Upper lobe of left lung (tissue), 6 donors: Measurements from ENCODE around the gene PRIM2. TPM values are rescaled to one million over a fixed set of nuclear protein-coding genes. Genes with fewer than 3 reads are reported as not detected.

Experiments
- ATAC-seq, 2 donors: fragments of 200-7000 bp; cut with Tn5 transposase; one replicate each; pipeline ENCODE4 v1.9.1; 2022; ENCODE audit warnings: mild to moderate bottlenecking in 2 of 2, moderate library complexity in 2 of 2; ENCODE audit not compliant: low FRiP score in 2 of 2
- DNase-seq, 2 donors: peaks; one replicate each; pipeline ENCODE4 v3.0.0-alpha.2; 2019 to 2020
- H3K27ac ChIP-seq, 4 donors: fragments of 200-600 bp; sonication (generic); one replicate each; pipeline ENCODE4 v1.5.1; 2016 to 2019
- H3K27me3 ChIP-seq, 4 donors: fragments of 200-600 bp; sonication (generic); one replicate each; pipeline ENCODE4 v1.5.1; 2017 to 2019
- H3K36me3 ChIP-seq, 4 donors: fragments of 200-600 bp; sonication (generic); one replicate each; pipeline ENCODE4 v1.5.1; 2016 to 2019
- H3K4me1 ChIP-seq, 4 donors: fragments of 200-600 bp; sonication (generic); one replicate each; pipeline ENCODE4 v1.5.1; 2018 to 2019
- H3K4me3 ChIP-seq, 4 donors: fragments of 200-600 bp; sonication (generic); one replicate each; pipeline ENCODE4 v1.5.1; 2017 to 2019; ENCODE audit warnings: mild to moderate bottlenecking in 2 of 4, moderate library complexity in 1 of 4
- H3K9me3 ChIP-seq, 4 donors: fragments of 200-600 bp; sonication (generic); one replicate each; pipeline ENCODE4 v1.5.1; 2018 to 2019
- EP300 ChIP-seq, 4 donors: sonication (generic); formaldehyde crosslinking; IDR thresholded peaks; one replicate each; pipeline ENCODE4 v1.5.1; 2017; ENCODE audit warnings: antibody characterized with exemption in 4 of 4, control low read depth in 2 of 4
- POLR2A ChIP-seq, 4 donors: fragments of 450-650 bp; IDR thresholded peaks; one replicate each; pipeline ENCODE4 v1.5.1; 2016 to 2017; ENCODE audit warnings: antibody characterized with exemption in 4 of 4, mild to moderate bottlenecking in 2 of 4
- POLR2AphosphoS5 ChIP-seq, 2 donors: sonication (generic); formaldehyde crosslinking; IDR thresholded peaks; one replicate each; pipeline ENCODE4 v1.5.1; 2017; ENCODE audit warnings: antibody characterized with exemption in 2 of 2
- WGBS, 2 donors: methylation state at CpG; one replicate each; pipeline ENCODE4 v1.1.5; 2017 to 2018; 5-methylcytosine and 5-hydroxymethylcytosine counted together
- total RNA-seq, 6 donors: library from RNA; depleted of rRNA in 4 of 6; stranded (reverse); fragments of >200 nt in 4 of 6; gene quantifications; one replicate each; pipeline versions ENCODE4 v1.1.0 to v1.2.1, GENCODE V29; 2016 to 2021
- TF ChIP-seq, protein P1 (sequence below), 6 experiments: fragments of 450-650 bp in 4 of 6; fragments of 200-600 bp in 2 of 6; sonication (generic) in 2 of 6; IDR thresholded peaks; one replicate each; pipeline ENCODE4 v1.5.1; 2016 to 2019; ENCODE audit warnings: antibody characterized with exemption in 6 of 6
- donor health status: DM: no; HTN: no; CAD: no; lungs with moderate emphysema.
- donor health status: DM: no; HTN: yes; CAD: no; lungs with severe emphysema.

PRIM2 gene
- total RNA-seq, 6 donors from 2014 or later = 5.2 to 13.5 (median 7.3) TPM

DNA sequence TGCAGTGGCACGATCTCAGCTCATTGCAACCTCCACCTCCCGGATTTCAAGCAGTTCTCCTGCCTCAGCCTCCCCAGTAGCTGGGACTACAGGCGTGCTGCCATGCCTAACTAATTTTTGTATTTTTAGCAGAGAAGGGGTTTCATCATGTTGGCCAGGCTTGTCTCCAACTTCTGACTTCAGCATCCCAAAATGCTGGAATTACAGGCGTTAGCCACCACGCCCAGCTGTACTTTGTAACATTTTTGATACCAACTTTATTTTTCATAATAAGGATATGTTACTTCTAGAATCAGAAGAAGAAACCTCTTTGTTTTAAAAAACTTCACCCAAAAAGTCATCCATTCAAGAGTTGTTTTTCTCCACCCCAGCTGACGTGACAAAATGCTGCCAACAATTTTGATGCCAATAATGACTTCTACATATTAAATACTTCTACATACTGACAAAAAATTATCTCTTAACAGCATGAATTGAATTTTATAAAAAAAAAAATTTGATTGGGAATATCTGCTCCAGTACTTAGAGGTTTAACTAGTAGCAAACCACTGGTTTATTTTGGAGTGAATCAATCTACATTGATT lies 22.5 kb upstream of the PRIM2 start:
- no peak for DNase-seq
- H3K9me3 ChIP-seq = no peaks in the 10 kb centered on the region
- peak in 1 of 2 donors; percentile 77 for ATAC-seq
- H3K27me3 ChIP-seq = no peaks in the 10 kb centered on the region
- no peaks in the 10 kb centered on the region for H3K36me3 ChIP-seq
- H3K27ac ChIP-seq = no peak overlapping the region
- H3K4me3 ChIP-seq = no peak overlapping the region
- WGBS, 2 donors = 73 to 82% methylated on average over 6 of the region's 6 CpGs
- no peaks in the 10 kb centered on the region for H3K4me1 ChIP-seq
- TF ChIP-seq EP300 (IDR thresholded peaks at IDR 0.05) = no peak

DNA sequence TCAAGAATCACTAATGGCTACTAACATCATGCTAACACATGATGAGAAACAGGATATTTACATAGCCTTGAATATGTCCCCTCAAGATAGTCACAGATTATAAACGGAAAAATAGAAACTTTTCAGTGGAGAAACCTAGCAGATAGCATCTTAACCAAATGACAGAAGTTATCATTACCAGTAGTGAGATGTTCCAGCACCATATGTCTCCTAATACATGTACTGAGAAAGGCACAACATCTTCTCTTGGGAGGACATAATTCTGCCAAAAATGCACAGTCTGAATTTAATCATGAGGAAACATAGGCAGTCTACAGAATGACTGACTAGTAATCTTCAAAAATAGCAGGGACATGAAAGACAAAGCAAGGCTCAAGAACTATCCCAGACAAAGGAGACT lies 19.9 kb upstream of the PRIM2 start:
- Histone ChIP-seq H3K9me3 (no peaks in the 10 kb centered on the region), H3K27me3 (no peaks in the 10 kb centered on the region), H3K36me3 (no peaks in the 10 kb centered on the region), H3K4me3 (no peak overlapping the region), H3K4me1 (peaks cover 0 to 11% (median 4%) of the 10 kb centered on the region in 4 donors), H3K27ac (no peak overlapping the region)
- TF ChIP-seq, protein P1, sequence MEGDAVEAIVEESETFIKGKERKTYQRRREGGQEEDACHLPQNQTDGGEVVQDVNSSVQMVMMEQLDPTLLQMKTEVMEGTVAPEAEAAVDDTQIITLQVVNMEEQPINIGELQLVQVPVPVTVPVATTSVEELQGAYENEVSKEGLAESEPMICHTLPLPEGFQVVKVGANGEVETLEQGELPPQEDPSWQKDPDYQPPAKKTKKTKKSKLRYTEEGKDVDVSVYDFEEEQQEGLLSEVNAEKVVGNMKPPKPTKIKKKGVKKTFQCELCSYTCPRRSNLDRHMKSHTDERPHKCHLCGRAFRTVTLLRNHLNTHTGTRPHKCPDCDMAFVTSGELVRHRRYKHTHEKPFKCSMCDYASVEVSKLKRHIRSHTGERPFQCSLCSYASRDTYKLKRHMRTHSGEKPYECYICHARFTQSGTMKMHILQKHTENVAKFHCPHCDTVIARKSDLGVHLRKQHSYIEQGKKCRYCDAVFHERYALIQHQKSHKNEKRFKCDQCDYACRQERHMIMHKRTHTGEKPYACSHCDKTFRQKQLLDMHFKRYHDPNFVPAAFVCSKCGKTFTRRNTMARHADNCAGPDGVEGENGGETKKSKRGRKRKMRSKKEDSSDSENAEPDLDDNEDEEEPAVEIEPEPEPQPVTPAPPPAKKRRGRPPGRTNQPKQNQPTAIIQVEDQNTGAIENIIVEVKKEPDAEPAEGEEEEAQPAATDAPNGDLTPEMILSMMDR (IDR thresholded peaks at IDR 0.05) = no peak
- TF ChIP-seq POLR2A (IDR thresholded peaks at IDR 0.05) (no peak), EP300 (IDR thresholded peaks at IDR 0.05) (no peak), POLR2AphosphoS5 (IDR thresholded peaks at IDR 0.05) (no peak)
- ATAC-seq (no peak), DNase-seq (no peak)
- WGBS, 2 donors = 62 to 72% methylated on average over 1 of the region's 1 CpG

DNA sequence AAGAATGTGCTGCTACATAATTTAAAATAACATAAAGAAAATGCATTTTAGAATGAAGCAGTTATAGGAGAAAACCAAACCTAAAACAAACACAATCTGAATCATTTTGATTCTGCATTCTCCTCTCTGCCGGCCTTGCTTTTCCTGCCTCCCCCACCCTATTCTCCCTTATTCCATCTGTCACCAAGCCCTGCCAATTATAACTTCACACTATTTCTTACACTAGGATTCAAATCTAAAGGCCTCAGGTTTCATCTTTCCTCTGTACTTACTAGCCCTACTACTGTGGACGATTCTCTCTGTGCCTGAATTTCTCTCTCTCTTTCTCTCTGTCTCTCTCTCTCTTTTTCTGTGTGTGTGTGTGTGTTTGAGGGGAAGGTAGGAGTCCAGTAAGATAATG lies 18.7 kb upstream of the PRIM2 start:
- TF ChIP-seq, protein P1 (IDR thresholded peaks at IDR 0.05) = no peak
- TF ChIP-seq EP300 (IDR thresholded peaks at IDR 0.05) = no peak
- no peak for TF ChIP-seq POLR2AphosphoS5 (IDR thresholded peaks at IDR 0.05)
- no peak for TF ChIP-seq POLR2A (IDR thresholded peaks at IDR 0.05)
- no peak overlapping the region for H3K4me3 ChIP-seq
- H3K27ac ChIP-seq = no peak overlapping the region
- no peak for ATAC-seq
- peaks cover 0 to 17% (median 4%) of the 10 kb centered on the region in 4 donors for H3K4me1 ChIP-seq
- WGBS, 2 donors = 50 to 64% methylated on average over 2 of the region's 2 CpGs
- no peaks in the 10 kb centered on the region for H3K36me3 ChIP-seq
- no peaks in the 10 kb centered on the region for H3K9me3 ChIP-seq
- no peaks in the 10 kb centered on the region for H3K27me3 ChIP-seq
- DNase-seq = no peak

DNA sequence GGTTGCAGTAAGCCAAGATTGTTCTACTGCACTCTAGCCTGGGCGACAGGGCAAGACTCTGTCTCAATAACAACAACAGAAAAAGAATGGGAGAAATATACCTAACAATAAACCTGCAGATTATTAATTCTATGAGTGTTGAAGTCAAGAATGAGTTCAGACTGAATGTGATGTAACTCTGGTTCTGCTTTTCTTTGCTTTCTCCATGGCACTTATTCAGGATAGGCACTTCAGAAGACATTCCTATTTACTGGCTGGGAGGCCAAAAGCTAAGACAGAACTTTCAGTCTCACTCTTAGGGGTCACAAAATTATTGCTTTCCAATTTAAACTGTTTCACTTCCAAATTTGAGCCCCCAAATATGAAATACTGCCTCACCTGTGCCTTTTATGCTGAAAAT lies 15.7 kb upstream of the PRIM2 start:
- no peaks in the 10 kb centered on the region for H3K36me3 ChIP-seq
- peaks cover 0 to 17% (median 7%) of the 10 kb centered on the region in 4 donors for H3K4me1 ChIP-seq
- H3K4me3 ChIP-seq = no peak overlapping the region
- no peaks in the 10 kb centered on the region for H3K9me3 ChIP-seq
- ATAC-seq (peak in 1 of 2 donors; percentile 40), DNase-seq (no peak)
- H3K27me3 ChIP-seq = no peaks in the 10 kb centered on the region
- H3K27ac ChIP-seq = peak overlapping the region in 2 of 4 donors; percentile 31 to 41
- WGBS, 2 donors = 57 to 84% methylated on average over 1 of the region's 1 CpG
- TF ChIP-seq POLR2A (IDR thresholded peaks at IDR 0.05) (no peak), EP300 (IDR thresholded peaks at IDR 0.05) (no peak), POLR2AphosphoS5 (IDR thresholded peaks at IDR 0.05) (no peak)
- TF ChIP-seq, protein P1 (IDR thresholded peaks at IDR 0.05) = no peak

DNA sequence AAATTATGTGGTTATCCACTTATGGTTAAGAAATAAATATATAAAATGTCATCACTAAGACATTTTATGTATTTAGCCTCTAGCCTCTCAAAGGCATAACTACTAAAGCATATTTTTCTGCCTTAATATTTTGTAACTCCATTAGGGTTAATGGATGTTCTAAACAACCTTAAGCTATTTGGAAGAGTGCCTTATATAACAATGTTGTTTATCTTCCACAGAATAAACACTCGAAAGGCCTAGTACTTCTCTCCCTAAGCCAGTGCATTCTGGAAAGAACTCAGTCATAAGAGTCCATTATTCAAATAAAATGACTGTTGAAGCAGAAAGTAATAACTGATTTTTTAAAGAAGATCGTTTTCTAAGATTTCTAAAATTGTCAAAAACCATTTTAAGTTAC lies 15.0 kb upstream of the PRIM2 start:
- ATAC-seq (peak in 1 of 2 donors; percentile 65), DNase-seq (no peak)
- Histone ChIP-seq H3K4me1 (peaks cover 0 to 17% (median 7%) of the 10 kb centered on the region in 4 donors), H3K4me3 (no peak overlapping the region), H3K36me3 (no peaks in the 10 kb centered on the region), H3K27me3 (no peaks in the 10 kb centered on the region), H3K9me3 (no peaks in the 10 kb centered on the region), H3K27ac (peak overlapping the region in 2 of 4 donors; percentile 31 to 41)
- TF ChIP-seq POLR2A (IDR thresholded peaks at IDR 0.05) (no peak), EP300 (IDR thresholded peaks at IDR 0.05) (no peak)
- TF ChIP-seq, protein P1 (IDR thresholded peaks at IDR 0.05) = no peak
- 27 to 28% methylated on average over 2 of the region's 2 CpGs for WGBS, 2 donors
